ELR (cell line): ENCODE measurements around the gene ATE1.
"Not testable (repeated sequence)": the region's sequence is repeated elsewhere in the genome, so short reads cannot be mapped to it uniquely, and the experiment has no call there.

Experiments used
- DNase-seq: peaks from one replicate; pipeline ENCODE4 v3.0.0-alpha.2; 2015; ENCODE audit warnings: low read depth

ATE1 gene

DNA sequence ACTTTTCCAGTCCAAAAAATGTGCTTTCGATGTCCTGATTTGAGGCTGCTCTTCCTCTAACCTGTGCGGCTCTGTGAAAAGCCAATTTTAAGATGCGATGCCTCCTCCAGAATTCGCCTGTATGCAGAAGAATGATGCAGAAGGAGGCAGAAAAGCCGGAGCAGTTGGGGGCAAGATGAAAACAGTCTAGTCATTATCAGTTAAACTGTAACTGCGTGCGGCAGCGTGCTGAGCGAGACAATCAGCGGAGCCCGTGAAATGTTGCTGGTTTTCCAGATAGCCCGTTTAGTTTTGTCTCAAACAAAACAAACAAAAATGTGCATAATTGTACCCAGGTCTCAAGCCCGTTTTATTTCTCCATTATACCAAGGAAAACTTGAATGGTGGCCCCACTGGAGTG lies 192.6 kb downstream of the ATE1 start:
- DNase-seq = no peak

DNA sequence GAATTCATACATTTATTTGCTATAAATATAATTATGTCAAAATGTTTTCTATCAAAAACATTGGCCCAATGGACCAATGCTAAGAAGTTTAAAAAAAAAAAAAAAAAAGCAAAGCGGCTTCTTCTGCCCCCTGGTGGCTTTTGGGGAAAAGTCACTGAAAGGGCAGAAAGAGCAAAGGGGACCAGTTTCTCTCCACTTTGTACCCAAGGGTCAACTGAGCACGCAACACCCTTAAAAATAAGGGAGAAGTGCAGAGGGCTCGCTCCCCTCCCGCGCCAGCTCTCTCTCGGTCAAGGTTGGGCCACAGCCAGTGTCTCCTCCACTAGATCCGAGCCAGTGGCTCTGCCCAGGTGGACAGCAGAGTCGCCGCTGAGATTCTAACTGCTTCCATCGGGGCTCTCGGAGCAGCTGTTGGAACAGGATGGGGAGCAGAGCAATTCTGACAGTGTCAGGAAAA lies 193.2 kb downstream of the ATE1 start:
- peak; percentile 37 for DNase-seq

DNA sequence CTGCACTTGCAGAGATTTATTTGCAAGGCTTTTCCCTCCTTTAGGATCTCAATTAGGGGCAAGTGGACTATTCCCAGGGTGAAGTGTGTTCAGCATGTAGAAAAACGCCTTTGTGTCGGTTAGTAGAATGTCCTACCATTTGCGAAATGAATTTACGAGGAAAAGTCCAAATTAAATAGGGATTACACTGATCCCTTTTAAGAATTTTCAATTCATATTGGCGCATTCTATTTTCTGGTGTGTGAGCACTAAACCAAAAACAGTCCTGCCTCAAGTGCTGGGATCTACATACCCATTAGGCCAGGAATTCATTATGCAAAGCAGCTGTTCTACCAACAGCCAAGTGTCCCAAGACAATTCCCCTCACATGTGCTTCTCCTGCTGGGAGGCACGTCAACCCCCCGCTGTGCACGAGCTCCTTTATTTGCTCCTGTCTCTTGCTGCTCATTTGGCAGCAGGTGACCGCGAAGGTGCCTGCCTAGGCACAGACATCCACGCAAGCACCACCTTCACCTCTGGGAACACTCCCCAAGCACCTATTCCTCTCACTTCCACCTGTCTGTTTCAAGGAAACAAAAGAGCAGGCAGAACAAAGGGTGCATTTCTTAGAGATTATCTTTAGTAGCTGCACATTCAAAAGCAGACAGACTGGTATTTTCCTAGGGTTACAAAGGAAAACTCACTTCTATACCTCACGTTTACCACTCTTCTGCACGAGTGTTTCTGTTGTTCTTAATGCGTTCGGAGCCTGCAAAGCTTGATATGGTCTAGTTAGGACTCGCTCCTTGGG lies 195.0 kb downstream of the ATE1 start:
- DNase-seq = no peak

DNA sequence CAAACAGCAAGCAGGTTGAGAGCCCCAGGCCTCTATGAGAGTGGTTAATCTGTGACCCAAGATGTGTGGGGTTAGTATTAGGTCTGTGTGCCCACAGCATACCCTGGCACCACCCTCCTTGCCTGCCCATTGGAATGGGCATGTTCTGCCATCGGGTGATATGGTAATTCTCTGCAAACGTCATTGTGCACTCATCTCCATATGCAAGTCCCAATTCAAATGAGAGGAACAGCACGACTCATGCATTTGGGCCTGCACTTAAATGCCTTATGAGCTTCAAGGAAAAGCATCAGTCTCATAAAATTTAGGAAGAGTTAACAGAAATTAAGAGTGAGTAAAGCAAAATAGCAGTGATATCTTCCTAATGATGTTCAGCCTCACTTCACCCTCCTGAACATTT lies 195.7 kb downstream of the ATE1 start:
- no peak for DNase-seq

DNA sequence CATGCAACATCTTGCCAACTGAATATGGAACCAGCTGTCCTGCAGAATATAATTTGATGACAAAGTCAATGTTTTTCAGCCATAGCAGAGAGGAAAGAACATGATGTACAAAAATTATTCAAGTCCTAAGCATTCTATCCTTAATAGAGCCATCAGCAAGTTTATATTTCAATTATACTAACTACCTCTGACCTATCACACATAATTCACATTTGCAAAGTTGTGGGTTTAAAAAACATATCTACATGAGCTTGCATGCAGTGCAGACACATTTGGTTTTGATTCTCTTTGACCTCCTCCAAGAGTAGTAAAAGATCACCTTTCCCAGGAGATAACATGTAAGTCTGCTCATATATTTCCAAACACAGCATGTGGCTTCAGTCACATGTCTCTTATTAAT lies 203.5 kb downstream of the ATE1 start:
- DNase-seq = no peak

DNA sequence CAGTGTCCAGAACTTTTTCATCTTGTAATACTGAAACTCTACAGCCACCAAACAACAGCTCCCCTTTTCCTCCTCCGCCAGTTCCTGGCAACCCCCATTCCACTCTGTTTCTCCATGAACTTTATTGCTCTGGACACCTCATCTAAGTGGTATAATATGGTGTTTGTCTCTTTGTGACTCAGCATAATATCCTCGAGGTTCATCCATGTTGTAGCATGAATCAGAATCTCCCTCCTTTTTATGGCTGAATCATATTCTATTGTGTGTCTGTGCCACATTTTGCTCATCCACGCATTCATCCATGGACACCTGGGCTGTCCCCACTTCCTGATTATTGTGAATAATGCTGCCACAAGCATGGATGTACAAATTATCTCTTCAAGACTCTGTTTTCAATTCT lies 205.2 kb downstream of the ATE1 start:
- peak; percentile 50 for DNase-seq

DNA sequence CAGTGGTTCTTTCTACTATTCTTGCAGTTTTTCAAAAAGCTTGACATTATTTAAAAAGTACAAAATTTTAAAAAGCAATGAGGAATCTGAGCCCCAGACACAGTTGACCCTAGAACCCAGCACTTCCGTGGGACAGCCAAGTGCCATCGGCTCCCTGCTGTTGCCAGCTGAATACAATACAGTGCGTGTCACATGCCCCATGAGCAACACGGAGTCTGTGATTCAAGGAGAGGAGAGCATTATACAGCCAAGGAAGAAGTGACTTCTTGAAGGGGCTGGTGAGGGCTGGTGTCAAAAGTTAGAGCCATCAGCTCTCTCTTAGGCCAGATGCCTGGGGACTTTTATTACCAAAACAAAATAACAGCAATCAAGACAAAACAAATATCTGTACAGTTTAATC lies 206.6 kb downstream of the ATE1 start:
- no peak for DNase-seq

DNA sequence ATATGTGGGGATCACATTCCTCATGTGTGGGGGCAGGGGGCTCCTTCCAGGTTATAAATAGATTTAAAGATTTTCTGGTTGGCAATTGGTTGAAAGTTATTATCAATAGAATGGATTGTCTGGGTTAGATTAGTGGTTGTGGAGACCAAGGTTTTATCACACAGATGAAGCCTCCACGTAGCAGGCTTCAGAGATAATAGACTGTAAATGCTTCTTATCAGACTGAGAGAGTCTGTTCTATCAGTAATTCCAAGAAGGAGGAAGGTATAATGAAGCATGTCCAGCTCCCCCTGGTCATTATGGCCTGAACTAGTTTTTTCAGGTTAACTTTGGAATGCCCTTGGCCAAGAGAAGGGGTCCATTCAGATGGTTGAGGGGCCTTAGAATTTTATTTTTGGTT lies 211.9 kb downstream of the ATE1 start:
- no peak for DNase-seq

DNA sequence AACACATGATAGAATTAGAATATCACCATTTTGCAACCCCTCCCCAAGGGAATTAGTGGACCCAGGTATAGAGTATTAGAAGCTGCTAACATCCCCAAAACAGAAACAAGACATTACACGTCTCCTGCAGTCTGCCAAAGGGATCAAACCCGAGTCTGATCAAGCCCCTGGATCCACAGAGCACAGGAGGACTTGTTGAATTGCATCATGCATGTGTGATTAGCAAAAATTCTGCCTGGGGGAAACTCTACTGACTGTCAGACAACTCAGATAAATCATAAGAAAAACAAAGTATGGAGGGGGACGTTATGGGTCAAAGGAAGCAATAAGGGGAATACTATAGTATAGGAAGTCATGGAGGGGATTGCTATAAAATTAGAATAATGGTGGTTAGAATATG lies 212.8 kb downstream of the ATE1 start:
- DNase-seq = no peak

DNA sequence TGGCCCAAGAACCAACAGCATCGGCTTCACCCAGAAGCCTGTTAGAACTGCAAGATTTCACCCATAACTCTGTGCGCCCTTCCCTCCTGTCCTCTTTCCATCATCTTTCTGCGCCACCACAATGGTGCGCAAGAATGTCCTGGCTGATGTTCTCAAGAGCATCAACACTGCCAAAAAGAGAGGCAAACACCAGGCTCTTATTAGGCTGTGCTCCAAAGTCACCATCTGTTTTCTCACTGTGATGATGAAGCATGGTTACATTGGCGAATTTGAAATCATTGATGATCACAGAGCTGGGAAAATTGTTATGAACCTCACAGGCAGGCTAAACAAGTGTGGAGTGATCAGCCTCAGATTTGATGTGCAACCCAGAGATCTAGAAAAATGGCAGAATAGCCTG lies 214.3 kb downstream of the ATE1 start:
- no peak for DNase-seq

DNA sequence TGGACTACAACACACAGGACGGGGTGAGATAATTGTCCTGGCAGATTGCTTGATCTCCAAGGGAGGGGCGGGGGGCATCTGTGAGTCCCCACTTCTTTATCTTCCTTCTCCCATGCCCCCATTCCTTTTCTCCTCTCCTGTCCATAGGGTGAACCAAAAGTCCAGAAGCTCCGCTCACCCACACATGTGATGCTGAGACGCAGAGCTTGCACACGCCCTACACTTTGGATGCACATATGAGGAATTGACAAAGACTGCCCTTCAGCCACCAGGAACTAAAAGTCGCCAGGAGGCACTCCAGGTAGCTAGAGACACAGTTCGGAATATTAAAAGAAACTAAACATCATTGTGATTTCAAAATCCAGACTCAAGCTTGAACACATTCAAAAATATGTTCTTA lies 216.9 kb downstream of the ATE1 start:
- no peak for DNase-seq

DNA sequence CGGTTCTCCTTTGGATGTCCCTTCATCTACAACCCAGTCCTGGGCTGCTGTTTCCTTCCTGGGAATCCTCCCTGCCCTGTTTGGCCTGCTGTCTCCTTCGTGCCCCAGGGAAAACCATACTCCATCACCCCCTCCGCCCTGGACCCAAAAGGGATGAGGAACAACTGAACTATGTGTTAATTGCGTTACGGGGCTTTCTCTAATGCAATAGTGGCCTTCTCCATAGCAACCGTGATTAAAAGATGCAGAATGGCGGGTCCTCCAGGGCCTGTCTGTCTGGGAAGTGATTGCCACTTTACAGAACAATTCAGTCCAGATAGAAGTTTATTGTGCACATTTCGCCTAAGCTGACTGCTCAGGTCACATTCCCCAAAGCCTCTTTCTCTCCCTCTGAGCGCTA lies 217.6 kb downstream of the ATE1 start:
- DNase-seq = no peak

DNA sequence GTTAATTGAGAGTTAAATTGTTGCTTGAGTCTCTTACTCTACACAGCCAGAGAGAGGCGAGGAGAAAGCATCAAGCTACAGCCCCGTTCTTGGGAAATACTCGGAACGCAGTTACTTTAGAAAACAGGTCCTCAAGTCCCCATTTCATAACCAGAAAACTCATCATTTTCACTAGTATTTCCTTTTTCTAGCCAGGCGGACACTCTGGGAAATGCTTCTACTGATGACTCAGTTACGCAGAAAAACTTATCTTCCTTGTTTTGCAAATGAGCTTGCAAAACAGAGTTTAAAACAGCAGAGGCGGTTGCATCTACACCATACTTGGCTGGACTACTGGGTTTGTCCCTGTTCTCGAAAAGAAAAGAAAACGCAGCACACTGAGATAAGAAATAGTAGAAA lies 218.2 kb downstream of the ATE1 start:
- DNase-seq = no peak

DNA sequence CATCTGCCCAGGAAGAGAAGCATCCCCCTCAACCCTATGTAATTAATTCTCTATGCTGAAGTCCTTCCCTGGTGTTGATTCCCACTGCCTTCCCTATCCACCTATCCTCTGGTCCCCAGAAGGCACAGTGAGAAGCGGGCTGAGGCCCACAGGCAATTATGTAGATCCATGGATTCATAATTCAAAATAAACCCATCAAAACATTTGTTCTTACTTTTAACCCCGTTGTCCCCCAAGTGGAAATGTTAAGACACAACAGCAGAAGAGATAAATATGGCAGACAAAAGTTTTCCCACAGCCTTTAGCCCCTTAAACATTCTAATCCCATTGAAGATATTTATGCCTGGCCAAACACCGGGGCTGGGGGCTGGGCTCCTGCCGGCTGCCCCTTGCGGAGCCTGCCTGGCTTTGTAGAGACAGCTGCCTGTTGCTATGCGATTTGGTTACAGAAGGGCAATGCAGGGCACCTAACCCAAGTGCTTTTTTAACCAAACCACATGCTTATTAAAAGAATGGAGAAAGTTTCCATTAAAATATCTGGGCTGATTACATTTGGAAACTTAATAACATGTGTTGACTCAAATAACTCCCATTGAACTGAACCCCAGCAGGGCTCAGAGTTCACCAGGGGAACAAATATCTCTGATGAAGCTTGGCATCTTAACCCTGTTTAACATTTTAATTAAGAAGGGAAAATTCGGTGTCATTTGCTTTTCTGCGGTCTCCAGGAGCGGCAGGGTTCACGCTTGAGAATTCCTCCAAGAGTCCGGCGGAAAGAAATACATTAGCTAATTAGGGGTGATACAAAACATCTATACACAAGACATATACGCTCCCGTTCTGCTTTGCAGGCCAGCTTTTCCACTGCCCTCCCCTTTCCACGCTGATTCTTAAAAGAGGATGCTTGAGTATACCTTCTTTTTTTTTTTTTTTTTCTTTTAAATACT lies 218.8 kb downstream of the ATE1 start:
- DNase-seq = no peak

DNA sequence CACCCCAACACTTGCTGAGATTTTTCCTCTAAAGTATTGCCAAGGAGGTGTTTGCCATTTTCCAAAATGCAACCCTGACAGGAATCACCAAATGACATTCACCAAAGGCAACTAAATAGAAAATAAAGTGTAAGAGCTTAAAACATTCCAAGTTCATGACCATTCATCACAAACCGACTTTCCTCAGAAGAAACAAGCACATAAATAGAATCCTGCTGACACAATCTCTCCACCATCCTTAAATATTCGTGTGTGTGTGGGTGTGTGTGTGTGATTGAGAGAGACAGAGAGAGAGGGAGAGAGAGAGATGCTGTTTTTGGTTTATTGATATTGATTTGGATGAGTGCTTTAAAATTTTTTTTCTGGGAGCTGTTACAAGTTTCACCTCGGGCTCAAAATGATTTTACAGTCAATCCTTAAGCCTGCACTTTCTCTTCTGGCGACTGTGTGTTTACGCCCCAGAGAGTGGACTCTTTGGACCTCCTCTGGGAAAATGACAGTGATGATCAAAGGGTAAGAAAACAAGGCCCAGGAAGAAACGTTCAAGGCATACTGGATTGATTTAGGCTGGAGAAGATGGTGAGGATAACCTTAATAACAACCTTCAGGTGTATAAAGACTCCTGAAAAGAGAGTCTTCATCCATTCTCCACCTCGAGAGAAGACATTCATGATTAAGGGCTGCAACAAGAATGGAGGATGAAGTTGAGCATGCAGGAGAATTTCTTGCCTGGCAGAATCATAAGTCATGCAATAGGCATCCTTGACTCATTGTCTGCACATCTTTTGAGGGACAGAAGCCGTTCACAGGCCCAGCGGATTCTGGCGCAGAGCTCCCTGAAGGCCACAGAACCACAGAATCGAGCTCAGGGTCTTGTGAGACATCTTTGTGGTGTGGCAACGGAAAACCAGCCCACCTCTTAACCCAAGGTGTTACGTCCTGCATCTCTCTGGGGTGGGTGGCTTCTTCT lies 225.2 kb downstream of the ATE1 start:
- peak; percentile 59 for DNase-seq

DNA sequence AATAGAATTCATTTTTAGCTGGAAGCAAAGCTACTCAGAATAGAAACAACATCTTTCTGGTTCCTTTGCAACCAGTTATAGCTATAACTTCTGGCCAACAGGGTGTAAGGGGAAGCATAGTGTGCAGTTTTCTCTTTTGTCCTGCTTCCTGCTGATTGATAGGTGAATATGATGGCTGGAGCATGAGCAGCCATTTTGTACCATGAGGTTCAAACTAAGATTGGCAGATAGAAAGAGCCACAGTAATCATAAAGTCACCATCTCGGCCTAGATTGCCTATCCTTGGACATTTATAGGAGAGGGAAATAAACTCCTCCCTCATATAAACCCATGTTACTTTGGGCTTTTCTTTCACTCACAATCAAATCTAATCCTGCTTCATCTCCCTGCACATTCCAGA lies 227.4 kb downstream of the ATE1 start:
- no peak for DNase-seq

DNA sequence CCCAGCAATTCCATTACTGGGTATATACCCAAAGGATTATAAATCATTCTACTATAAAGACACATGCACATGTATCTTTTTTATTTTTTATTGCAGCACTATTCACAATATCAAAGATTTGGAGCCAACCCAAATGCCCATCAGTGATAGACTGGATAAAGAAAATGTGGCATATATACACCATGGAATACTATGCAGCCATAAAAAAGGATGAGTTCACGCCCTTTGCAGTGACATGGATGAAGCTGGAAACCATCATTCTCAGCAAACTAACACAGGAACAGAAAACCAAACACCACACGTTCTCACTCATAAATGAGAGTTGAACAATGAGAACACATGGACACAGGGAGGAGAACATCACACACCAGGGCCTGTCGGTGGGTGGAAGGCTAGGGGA lies 228.1 kb downstream of the ATE1 start:
- not testable (repeated sequence) for DNase-seq

DNA sequence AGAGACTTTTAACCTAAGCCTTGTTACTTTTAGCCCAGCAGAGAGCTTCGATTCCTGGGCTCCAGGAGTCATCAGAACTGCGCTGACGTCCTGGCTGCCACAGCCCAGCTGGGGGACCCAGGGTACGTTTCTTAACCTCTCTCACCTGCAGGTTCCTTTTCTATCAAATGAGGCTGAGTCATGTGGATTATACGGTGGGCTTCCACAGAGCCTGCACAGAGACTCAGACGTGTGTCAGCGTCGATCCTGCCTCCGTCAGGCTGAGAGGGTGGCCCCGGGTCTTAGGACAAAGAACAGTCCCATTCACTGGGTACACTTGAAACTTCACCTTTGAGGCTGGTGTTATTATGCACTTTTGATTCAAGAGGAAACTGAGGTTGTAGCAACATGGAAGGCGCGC lies 228.9 kb downstream of the ATE1 start:
- DNase-seq = no peak

DNA sequence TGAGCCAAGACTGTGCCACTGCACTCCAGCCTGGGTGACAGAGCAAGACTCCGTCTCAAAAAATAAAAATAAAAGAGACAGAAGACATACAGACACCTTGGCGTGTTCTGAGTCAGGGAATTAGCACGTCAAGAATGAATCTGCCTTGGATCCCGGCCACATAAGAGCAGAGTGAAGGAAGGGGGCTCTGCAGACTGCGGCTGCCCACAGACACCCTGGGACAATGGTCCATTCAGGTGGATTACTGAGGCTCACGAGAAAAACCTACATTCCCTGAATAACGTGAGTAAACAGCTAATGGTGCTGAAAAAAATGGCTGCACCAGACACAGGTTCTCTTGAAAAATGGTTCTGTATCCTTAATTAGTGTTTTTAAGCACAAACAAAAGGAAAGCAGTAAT lies 229.5 kb downstream of the ATE1 start:
- no peak for DNase-seq

DNA sequence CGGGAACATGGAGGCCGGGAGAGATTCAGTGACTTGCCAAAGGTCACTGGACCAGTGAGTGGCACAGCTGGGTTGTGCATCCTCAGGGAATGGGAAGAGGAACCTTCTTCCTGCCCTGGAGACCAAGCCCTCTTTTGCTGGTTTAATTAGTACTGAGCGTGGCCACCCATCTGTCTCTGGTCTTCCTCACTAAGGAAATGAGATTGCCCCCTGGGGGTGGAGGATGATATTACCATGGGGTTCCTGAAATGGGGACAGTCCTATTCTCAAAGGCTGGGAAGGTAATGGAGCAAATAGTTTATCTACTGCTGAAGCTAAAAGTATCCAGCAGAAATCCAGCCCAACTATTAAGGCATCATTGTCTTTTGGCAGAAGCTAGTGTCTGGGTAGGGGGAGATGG lies 231.0 kb downstream of the ATE1 start:
- DNase-seq = peak; percentile 35

DNA sequence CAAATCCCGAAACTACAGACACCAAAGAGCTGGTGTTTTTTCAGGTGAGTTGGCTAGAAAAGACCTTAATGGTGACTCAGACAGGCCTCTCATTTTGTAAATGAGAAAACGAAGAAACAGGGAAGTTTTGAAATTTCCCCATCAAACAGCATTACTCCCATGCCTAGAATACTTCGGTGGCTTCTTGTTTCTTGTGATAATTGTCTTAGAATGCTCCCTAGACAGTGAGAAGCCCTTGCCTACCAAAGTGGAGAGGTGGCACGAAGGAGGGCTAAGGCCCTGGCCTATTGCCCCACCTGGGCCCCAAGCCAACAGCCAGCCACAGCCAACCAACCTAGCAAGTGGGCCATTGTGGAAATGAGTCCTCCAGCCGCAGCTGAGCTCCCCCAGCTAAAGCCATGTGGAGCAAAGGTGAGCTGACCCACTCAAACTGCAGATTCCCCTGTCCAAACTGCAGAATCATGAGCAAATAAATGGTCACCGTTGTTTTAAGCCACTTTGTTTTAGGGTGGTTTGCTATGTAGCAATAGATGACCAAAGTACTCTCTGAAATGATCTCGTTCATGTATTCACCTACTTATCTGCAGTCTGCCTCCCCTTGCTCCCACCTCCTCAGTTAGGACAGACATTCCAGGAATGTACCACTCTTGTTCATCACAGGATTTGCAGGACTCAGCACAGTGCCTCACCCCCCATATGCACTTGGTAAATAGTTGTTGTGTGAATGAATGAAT lies 231.9 kb downstream of the ATE1 start:
- DNase-seq = no peak
